NT2/D1 (cell line): Measurements from ENCODE around the gene FGF19.

Experiments
- DNase-seq: peaks from one replicate; pipeline ENCODE4 v3.0.0-alpha.2; 2011; ENCODE audit warnings: low read depth, low spot score
- H3K27me3 ChIP-seq: 2 replicates; pipeline ENCODE4 v1.6.0; 2011; ENCODE audit warnings: mild to moderate bottlenecking; ENCODE audit not compliant: insufficient read length, insufficient read depth
- H3K36me3 ChIP-seq: 2 replicates; pipeline ENCODE4 v1.6.1; 2011; ENCODE audit warnings: mild to moderate bottlenecking, low read length, mixed read lengths; ENCODE audit not compliant: insufficient read depth, insufficient read length
- H3K4me1 ChIP-seq: 2 replicates; pipeline ENCODE4 v1.5.1; 2011; ENCODE audit not compliant: insufficient read depth, insufficient read length
- H3K4me3 ChIP-seq: 2 replicates; pipeline ENCODE4 v1.5.1; 2011; ENCODE audit warnings: low read depth; ENCODE audit not compliant: insufficient read length
- H3K9ac ChIP-seq: 2 replicates; pipeline ENCODE4 v1.6.0; 2011; ENCODE audit warnings: low read depth; ENCODE audit not compliant: insufficient read length
- H3K9me3 ChIP-seq: 2 replicates; pipeline ENCODE4 v1.5.1; 2011; ENCODE audit warnings: mild to moderate bottlenecking, low read length; ENCODE audit not compliant: insufficient read depth
- SUZ12 ChIP-seq: IDR thresholded peaks from 2 replicates; pipeline ENCODE4 v1.6.1; 2011; ENCODE audit not compliant: insufficient read length, insufficient read depth; ENCODE audit errors: extremely low read depth
- YY1 ChIP-seq: IDR thresholded peaks from 2 replicates; pipeline ENCODE4 v1.6.1; 2011; ENCODE audit not compliant: insufficient read length, insufficient read depth
- ZNF274 ChIP-seq: IDR thresholded peaks from 2 replicates; pipeline ENCODE4 v1.6.1; 2011; ENCODE audit warnings: mild to moderate bottlenecking, low read depth, low read length

FGF19 gene

DNA sequence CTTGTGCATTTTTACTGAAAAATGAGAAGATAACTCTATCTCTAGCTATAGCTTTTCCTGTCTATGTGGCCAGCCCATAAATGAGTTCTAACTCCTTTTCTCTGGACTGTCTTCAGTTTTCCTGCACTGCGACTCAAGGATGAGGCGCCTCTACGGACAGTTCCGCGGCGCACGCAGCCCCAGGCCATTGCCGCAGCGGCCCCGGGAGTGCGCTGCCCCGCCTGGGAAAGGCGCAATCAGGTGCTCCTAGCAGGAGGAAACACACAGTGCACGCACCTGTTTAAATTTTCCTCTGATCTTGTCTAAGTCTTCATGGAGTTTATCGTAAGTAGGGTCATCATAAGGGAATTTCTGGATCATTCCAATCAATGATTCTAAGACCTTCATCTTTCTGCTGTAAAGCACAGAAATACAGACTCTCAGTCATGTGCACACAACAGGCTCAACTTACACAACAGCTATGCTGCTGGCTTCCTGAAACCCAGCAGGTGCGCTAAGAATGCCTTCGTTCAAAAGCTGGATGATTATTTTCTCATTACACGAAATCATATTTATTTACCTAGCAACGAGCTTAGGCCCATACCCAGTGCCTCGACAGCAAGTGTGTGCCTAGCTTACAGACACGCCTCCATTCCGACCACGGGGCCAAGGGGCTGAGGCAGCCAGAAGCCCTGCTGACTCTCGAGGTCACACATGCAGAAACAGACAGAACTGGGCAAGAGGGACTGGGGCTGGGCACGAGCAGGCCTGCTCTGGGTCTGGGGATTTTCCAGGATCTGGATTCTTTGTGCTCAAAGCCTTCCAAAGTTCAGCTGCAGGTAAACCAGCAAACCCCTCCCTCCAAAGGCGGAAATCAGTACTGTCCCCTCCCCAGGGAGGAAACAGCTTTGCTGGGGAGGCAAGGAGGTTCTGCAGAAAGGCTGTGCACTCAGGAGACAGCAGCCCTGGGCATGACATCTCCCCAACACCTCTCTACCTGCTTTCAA is 35.9 kb downstream of the FGF19 start:
- TF ChIP-seq SUZ12, result no peak
- no peak for TF ChIP-seq ZNF274
- no peak for TF ChIP-seq YY1
- no peak for DNase-seq
- no peaks in the 10 kb centered on the region for H3K9me3 ChIP-seq
- H3K4me3 ChIP-seq, result no peak overlapping the region
- H3K4me1 ChIP-seq, result peaks cover 5% of the 10 kb centered on the region
- peak overlapping the region; percentile 32 for H3K9ac ChIP-seq
- peaks cover 89% of the 10 kb centered on the region for H3K36me3 ChIP-seq
- H3K27me3 ChIP-seq, result no peaks in the 10 kb centered on the region

GRCh38 chr11:69666752-69667536 is 36.9 kb downstream of the FGF19 start:
- H3K27me3 ChIP-seq, result no peaks in the 10 kb centered on the region
- peaks cover 87% of the 10 kb centered on the region for H3K36me3 ChIP-seq
- H3K4me3 ChIP-seq, result no peak overlapping the region
- no peak for DNase-seq
- H3K4me1 ChIP-seq, result peaks cover 8% of the 10 kb centered on the region
- H3K9me3 ChIP-seq, result no peaks in the 10 kb centered on the region
- TF ChIP-seq SUZ12 (no peak), YY1 (no peak), ZNF274 (no peak)
- no peak overlapping the region for H3K9ac ChIP-seq

- H3K9ac ChIP-seq, result no peak overlapping the region
- peaks cover 83% of the 10 kb centered on the region for H3K36me3 ChIP-seq
- DNase-seq, result no peak
- H3K9me3 ChIP-seq, result no peaks in the 10 kb centered on the region
- no peaks in the 10 kb centered on the region for H3K27me3 ChIP-seq
- no peak for TF ChIP-seq SUZ12
- no peak for TF ChIP-seq YY1
- TF ChIP-seq ZNF274, result no peak
- no peak overlapping the region for H3K4me3 ChIP-seq
- peaks cover 8% of the 10 kb centered on the region for H3K4me1 ChIP-seq
Measured at GRCh38 chr11:69666261-69666660, 37.6 kb downstream of the FGF19 start.

DNA sequence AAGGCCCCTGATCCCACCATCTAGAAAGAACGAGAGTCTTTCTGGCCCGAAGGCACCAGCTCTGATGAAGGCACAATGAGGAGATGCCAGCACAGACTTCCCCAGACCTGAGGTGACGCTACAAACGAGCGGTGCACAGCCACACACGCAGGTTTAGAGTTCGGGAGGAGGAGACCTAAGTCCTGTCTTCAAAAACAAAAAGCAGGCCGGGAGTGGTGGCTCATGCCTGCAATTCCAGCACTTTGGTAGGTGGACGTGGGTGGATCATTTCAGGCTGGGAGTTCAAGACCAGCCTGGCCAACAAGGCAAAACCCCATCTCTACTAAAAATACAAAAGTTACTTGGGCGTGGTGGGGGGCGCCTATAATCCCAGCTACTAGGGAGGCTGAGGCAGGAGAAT is 38.2 kb downstream of the FGF19 start:
- H3K27me3 ChIP-seq, result no peaks in the 10 kb centered on the region
- no peak for DNase-seq
- H3K9ac ChIP-seq, result no peak overlapping the region
- no peaks in the 10 kb centered on the region for H3K9me3 ChIP-seq
- peaks cover 10% of the 10 kb centered on the region for H3K4me1 ChIP-seq
- H3K36me3 ChIP-seq, result peaks cover 83% of the 10 kb centered on the region
- TF ChIP-seq YY1 (no peak), SUZ12 (no peak), ZNF274 (no peak)
- no peak overlapping the region for H3K4me3 ChIP-seq

GRCh38 chr11:69664901-69665300 is 38.9 kb downstream of the FGF19 start:
- Histone ChIP-seq H3K36me3 (peaks cover 76% of the 10 kb centered on the region), H3K9me3 (no peaks in the 10 kb centered on the region), H3K4me1 (peaks cover 8% of the 10 kb centered on the region), H3K27me3 (no peaks in the 10 kb centered on the region), H3K9ac (no peak overlapping the region), H3K4me3 (no peak overlapping the region)
- DNase-seq, result no peak
- TF ChIP-seq ZNF274 (no peak), YY1 (no peak), SUZ12 (no peak)

DNA sequence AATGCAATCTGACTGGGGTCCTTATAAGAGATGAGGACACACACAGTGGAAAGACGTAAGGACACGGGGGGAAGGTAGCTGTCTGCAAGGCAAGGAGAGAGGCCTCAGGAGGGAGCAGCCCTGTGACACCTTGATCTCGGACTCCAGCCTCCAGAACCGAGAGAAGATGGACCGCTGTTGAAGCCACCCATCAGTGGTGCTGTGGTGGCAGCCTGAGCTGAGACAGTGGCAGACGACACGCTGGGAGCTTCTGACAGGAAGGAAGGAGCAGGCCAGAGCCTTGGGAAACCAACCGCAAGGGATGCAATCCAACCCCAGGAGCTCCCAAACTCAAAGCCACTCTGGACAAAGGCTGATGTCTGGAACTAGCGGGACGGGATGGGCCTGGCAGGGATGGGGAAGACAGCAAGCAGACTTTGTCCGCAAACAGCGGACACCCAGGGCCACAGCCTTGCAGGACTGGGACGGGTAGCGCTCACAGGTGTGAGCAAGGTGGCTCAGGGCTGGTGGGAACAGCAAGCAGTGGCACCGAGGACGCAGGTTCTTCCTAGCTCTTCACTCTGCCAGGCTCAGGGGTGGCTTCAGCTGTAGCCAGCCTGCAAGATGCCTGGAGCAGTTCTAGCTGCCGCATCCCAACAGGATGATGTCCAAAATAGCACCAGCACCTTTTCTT is 39.6 kb downstream of the FGF19 start:
- H3K4me1 ChIP-seq, result peaks cover 9% of the 10 kb centered on the region
- H3K9me3 ChIP-seq, result no peaks in the 10 kb centered on the region
- peaks cover 69% of the 10 kb centered on the region for H3K36me3 ChIP-seq
- no peak overlapping the region for H3K4me3 ChIP-seq
- TF ChIP-seq YY1, result no peak
- TF ChIP-seq ZNF274, result no peak
- TF ChIP-seq SUZ12, result no peak
- no peak for DNase-seq
- no peak overlapping the region for H3K9ac ChIP-seq
- no peaks in the 10 kb centered on the region for H3K27me3 ChIP-seq

DNA sequence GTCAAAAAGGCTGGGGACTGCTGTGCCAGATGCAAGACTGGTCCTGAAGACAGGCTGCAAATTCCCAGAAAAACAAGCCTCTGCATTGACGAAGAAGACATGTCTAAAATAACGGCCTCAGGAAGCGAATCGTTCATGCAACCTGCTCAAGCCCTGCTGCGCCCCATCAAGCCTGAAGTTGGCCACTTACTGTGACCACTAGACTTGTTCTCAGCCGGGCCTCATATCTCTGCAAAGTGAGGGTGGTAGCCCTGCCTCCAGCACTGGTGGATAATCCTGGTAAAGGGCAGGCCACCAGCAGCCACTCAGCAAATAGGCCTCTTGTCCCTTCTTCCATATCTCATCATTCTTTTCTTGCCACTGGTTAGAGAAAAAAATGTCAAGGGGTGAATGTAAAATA is 40.5 kb downstream of the FGF19 start:
- H3K36me3 ChIP-seq, result peaks cover 63% of the 10 kb centered on the region
- no peaks in the 10 kb centered on the region for H3K27me3 ChIP-seq
- peaks cover 17% of the 10 kb centered on the region for H3K4me1 ChIP-seq
- TF ChIP-seq SUZ12, result no peak
- TF ChIP-seq YY1, result no peak
- no peak for TF ChIP-seq ZNF274
- DNase-seq, result no peak
- H3K4me3 ChIP-seq, result no peak overlapping the region
- no peaks in the 10 kb centered on the region for H3K9me3 ChIP-seq
- no peak overlapping the region for H3K9ac ChIP-seq
